D721Med (cell line): ENCODE data around the gene BAIAP3.
A peak's percentile ranks its signal among the peaks of the same experiment; 100 is the strongest.

ENCODE experiments used
- DNase-seq: peaks from one replicate; pipeline ENCODE4 v3.0.0; 2011; ENCODE audit warnings: low spot score; ENCODE audit not compliant: insufficient read length
- FAIRE-seq: peaks from 2 replicates; lab custom pipeline; 2011; peaks lifted over from hg19 to GRCh38; lab: Jason Lieb, UNC
- TF ChIP-seq, protein P1 (sequence below): IDR thresholded peaks from 2 replicates; pipeline ENCODE4 v1.5.1; 2012; ENCODE audit warnings: mild to moderate bottlenecking, control low read depth; ENCODE audit not compliant: insufficient read depth; ENCODE audit errors: missing control alignments

BAIAP3 gene

DNA sequence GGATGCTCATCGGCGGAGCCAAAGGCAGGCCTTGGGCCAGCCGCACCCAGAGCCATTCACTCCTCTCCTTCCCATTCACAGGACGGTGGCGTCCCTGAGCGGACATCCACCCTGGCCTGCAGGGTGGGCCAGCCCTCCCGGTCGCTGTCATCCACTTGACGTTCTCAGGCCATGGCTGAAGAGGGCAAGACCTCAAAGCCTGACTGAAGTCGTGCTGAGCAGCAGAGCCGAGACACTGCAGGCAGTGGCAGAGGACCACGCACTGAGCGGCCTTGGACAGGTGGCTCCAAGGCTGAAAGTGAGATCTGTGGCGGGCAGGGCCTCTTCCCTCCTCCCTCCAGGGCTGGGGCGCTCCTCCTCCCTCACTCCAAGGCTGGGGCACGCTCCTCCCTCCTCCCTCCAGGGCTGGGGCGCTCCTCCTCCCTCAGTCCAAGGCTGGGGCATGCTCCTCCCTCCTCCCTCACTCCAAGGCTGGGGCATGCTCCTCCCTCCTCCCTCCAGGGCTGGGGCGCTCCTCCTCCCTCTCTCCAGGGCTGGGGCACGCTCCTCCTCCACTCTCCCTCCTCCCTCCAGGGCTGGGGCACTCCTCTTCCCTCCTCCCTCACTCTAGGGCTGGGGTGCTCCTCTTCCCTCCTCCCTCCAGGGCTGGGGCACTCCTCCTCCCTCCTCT lies 42.4 kb downstream of the BAIAP3 start:
- FAIRE-seq (no peak), DNase-seq (no peak)
- TF ChIP-seq, protein P1, sequence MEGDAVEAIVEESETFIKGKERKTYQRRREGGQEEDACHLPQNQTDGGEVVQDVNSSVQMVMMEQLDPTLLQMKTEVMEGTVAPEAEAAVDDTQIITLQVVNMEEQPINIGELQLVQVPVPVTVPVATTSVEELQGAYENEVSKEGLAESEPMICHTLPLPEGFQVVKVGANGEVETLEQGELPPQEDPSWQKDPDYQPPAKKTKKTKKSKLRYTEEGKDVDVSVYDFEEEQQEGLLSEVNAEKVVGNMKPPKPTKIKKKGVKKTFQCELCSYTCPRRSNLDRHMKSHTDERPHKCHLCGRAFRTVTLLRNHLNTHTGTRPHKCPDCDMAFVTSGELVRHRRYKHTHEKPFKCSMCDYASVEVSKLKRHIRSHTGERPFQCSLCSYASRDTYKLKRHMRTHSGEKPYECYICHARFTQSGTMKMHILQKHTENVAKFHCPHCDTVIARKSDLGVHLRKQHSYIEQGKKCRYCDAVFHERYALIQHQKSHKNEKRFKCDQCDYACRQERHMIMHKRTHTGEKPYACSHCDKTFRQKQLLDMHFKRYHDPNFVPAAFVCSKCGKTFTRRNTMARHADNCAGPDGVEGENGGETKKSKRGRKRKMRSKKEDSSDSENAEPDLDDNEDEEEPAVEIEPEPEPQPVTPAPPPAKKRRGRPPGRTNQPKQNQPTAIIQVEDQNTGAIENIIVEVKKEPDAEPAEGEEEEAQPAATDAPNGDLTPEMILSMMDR, result no peak

DNA sequence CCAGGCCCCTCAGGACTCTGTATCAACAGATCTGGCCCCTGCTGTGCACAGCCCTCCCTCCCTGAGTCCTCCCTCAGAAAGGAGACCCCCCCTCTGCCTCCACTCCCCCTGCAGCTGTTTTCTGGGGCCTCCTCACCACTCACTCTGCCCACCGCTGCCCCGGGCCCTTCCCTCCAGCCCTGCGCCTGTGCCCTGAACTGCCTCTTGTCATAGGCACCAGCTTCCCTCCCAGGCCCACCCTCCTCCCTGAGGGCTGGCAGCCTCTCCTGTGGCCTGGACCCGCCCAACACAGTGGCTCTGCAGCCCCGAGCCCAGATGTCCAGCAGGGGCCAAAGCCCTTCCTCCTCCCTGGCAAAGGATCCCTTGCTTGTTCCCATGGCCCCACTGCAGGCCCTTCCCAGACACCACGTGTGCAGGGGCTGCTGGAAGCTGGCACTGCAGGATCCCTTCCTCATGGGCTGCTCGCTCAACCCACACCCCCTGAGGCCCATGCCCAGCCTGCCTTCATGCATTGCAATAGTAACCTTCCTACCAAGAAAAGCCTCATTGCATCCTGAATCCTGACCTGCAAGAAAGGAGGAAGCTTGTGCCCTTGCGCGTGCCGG lies 44.1 kb downstream of the BAIAP3 start:
- FAIRE-seq, result no peak
- TF ChIP-seq, protein P1, result no peak
- no peak for DNase-seq

DNA sequence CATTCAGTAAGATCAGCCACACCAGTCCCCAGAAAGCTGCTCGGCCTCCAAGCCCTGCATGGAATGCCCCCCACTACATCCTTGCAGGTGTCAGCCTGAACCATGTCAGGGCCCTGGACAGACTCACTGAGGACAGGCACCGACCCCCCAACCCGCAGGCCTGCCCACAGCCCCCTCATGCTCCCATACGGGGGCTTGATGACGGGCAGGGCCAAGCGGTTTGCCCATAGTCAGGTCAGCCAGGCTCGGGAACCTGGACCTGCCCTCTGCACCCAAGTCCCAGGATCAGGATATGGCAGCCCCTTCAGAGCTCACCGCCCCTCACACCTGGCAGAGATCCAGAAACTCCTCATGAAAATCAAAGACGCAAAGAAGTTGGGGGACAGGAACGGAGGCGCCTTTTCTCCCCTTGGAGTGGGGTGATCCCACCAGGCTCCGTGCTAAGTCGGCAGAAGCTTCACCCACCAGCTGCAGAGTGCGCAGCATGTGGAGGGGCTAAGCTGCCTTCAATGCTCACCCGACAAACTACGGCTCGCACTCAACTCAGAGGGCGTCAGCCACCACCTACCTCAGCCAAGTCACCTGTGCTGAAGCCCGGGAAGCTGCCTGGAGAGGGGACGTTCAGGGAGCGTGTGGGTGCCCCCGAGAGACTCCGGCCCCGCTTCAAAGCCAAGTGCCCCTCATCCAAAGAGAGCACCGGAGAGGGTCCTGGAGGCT lies 44.8 kb downstream of the BAIAP3 start:
- TF ChIP-seq, protein P1, result no peak
- no peak for FAIRE-seq
- DNase-seq, result no peak

DNA sequence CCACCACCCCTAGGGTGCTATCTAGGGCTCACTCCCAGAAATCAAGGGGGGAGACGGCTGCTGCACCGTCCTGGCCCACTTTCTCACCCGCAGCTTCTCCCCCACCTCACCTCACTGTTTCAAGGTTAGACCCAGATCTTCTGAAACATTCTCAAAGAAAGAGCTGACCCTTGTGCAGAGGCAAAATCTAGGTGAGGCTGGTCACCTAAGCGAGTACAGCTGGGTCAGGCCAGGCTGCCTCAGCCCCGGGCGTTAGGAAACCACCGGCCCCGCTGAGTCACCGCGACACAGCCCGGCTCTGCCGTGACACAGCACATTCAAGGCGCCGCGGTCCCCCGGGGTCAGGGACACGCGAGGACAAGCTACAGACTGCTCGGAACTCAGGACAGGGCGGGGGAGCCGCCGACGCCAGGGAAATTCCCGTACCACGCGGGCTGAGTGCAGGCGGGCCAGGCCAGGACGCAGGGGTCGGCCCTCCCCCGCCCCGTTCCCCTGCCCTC lies 45.4 kb downstream of the BAIAP3 start:
- TF ChIP-seq, protein P1, result no peak
- DNase-seq, result no peak
- FAIRE-seq, result no peak

DNA sequence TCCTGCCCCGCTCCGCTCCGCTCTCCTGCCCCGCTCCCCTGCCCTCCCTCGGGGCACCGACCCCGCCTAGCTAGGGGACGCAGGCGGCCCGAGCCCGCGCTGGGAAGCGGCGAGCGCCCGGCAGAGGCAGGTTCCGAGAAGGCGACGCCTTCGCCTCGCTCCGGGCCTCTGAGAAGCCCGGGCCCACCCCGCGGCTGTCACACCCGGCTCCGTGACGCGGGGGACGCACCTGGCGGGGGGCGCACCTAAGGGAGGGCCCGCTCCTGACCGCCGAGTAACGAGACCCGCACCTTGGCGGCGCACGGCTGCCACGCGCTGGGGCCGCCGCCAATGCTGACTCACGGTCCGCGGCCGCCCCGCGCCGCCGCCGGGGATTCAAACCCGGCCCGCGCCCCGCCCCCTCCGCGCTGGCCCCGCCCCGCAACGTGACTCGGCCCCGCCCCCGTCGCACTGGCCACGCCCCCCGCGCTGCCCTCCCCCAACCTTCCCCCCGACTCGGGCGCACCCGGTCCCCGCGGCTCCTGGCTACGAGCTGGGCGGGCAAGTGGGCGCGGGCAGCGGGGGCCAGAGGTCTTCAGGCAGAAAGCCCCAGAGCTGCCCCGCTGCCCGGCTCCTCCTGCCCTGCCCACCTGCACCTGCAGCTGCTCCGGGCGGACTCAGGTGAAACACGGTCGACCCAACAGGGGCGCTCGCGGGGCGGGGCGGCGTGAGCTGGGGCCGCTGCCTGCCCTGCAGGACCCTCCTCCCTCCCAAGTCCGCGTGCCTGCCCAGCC lies 46.0 kb downstream of the BAIAP3 start:
- TF ChIP-seq, protein P1, result no peak
- FAIRE-seq (no peak), DNase-seq (peak; percentile 74)

DNA sequence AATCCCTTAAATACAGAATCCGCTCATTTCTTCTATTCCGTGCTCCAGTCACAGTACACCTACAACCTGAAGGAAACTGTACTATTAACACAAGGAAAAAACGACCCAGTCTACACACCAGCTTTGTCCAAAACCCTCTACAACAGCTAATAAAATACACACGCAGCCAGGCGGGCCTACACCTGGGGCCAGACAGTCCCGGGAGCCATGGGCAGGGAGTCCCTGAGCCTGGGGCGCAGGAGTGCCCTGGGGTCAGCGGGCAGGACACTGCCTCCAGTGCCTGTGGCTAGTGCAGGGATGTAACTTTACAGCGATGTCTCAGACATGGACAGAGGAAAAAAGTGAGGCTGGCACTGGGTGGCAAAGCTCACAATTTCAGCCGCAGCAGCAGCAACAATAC lies 46.8 kb downstream of the BAIAP3 start:
- FAIRE-seq, result no peak
- TF ChIP-seq, protein P1, result no peak
- DNase-seq, result no peak
